DOHH2 (cell line): ENCODE data around the gene POLRMT.

Experiments used
- H3F3A ChIP-seq: fragments of 200-600 bp; sonication (generic), shearing (Covaris generic); 2 replicates; pipeline ENCODE4 v1.6.0; 2016; ENCODE audit warnings: antibody characterized with exemption, mild to moderate bottlenecking; ENCODE audit not compliant: control insufficient read depth, insufficient read depth
- H3K27ac ChIP-seq: fragments of 200-600 bp; sonication (generic); 2 replicates; pipeline ENCODE4 v1.5.1; 2014; ENCODE audit warnings: low read depth, mild to moderate bottlenecking, low read length, moderate library complexity
- H3K27me3 ChIP-seq: fragments of 200-600 bp; sonication (generic); 2 replicates; pipeline ENCODE4 v1.6.1; 2014; ENCODE audit warnings: mild to moderate bottlenecking, low read length, mixed read lengths; ENCODE audit not compliant: control insufficient read depth
- H3K36me3 ChIP-seq: fragments of 200-600 bp; sonication (generic); 2 replicates; pipeline ENCODE4 v1.6.1; 2014; ENCODE audit warnings: mild to moderate bottlenecking, low read length, moderate library complexity, mixed read lengths; ENCODE audit not compliant: control insufficient read depth
- H3K4me1 ChIP-seq: fragments of 200-600 bp; sonication (generic); 2 replicates; pipeline ENCODE4 v1.6.1; 2014; ENCODE audit warnings: mild to moderate bottlenecking, low read length, mixed read lengths; ENCODE audit not compliant: control insufficient read depth
- H3K4me2 ChIP-seq: fragments of 200-600 bp; sonication (generic); 2 replicates; pipeline ENCODE4 v1.6.0; 2014; ENCODE audit warnings: mild to moderate bottlenecking, low read length, moderate library complexity
- H3K4me3 ChIP-seq: fragments of 200-600 bp; sonication (generic); 2 replicates; pipeline ENCODE4 v1.5.1; 2014; ENCODE audit warnings: mild to moderate bottlenecking, low read length, mixed read lengths
- H3K79me2 ChIP-seq: fragments of 200-600 bp; sonication (generic); 2 replicates; pipeline ENCODE4 v1.6.1; 2014; ENCODE audit warnings: mild to moderate bottlenecking, low read length, mixed read lengths; ENCODE audit not compliant: control insufficient read depth
- H3K9me2 ChIP-seq: fragments of 200-600 bp; sonication (generic); replicated peaks from 2 replicates; pipeline ENCODE4 v1.6.1; 2014; ENCODE audit warnings: mild to moderate bottlenecking, low read length, mixed read lengths; ENCODE audit not compliant: control insufficient read depth
- H3K9me3 ChIP-seq: fragments of 200-600 bp; sonication (generic); 2 replicates; pipeline ENCODE4 v1.6.1; 2014; ENCODE audit warnings: antibody characterized with exemption, low read length, mixed read lengths; ENCODE audit not compliant: control insufficient read depth, insufficient read depth
- H4K20me1 ChIP-seq: fragments of 200-600 bp; sonication (generic); 2 replicates; pipeline ENCODE4 v1.6.0; 2014; ENCODE audit warnings: low read depth, mild to moderate bottlenecking, antibody characterized with exemption, low read length, moderate library complexity; ENCODE audit not compliant: control insufficient read depth, insufficient read depth
- CTCF ChIP-seq: fragments of 200-600 bp; sonication (generic); IDR thresholded peaks from one replicate; pipeline ENCODE4 v1.5.1; 2014; ENCODE audit warnings: antibody characterized with exemption, mild to moderate bottlenecking, low read depth, low read length; ENCODE audit not compliant: poor library complexity, severe bottlenecking
- EZH2phosphoT487 ChIP-seq: fragments of 200-600 bp; sonication (generic); IDR thresholded peaks from 2 replicates; pipeline ENCODE4 v1.6.1; 2017; ENCODE audit warnings: borderline replicate concordance, mild to moderate bottlenecking, antibody characterized with exemption, low read length, moderate library complexity, mixed read lengths

Gene POLRMT

GRCh38 chr19:597406-598315 is 35.7 kb downstream of the POLRMT start:
- Histone ChIP-seq H3K79me2 (no peaks in the 10 kb centered on the region), H3K4me2 (no peak overlapping the region), H3K9me2 (no peaks in the 10 kb centered on the region), H3K27me3 (no peaks in the 10 kb centered on the region), H3K4me3 (no peak overlapping the region), H4K20me1 (no peaks in the 10 kb centered on the region), H3K27ac (no peak overlapping the region), H3K9me3 (no peaks in the 10 kb centered on the region), H3K36me3 (no peaks in the 10 kb centered on the region), H3K4me1 (no peaks in the 10 kb centered on the region), H3F3A (no peaks in the 10 kb centered on the region)
- TF ChIP-seq CTCF (no peak), EZH2phosphoT487 (no peak)

- Histone ChIP-seq H3K27me3 (peaks cover 1% of the 10 kb centered on the region), H3K36me3 (no peaks in the 10 kb centered on the region), H3F3A (no peaks in the 10 kb centered on the region), H3K27ac (no peak overlapping the region), H3K9me2 (no peaks in the 10 kb centered on the region), H4K20me1 (0 out of 2 replicates have a peak, but pooled peaks cover under 1% of the 10 kb centered on the region), H3K4me2 (no peak overlapping the region), H3K4me1 (no peaks in the 10 kb centered on the region), H3K4me3 (no peak overlapping the region), H3K9me3 (no peaks in the 10 kb centered on the region), H3K79me2 (no peaks in the 10 kb centered on the region)
- TF ChIP-seq EZH2phosphoT487 (no peak), CTCF (no peak)
Measured at GRCh38 chr19:596263-596655, 37.1 kb downstream of the POLRMT start.

GRCh38 chr19:595326-596262 is 37.7 kb downstream of the POLRMT start:
- H3K27ac ChIP-seq, result no peak overlapping the region
- no peaks in the 10 kb centered on the region for H3F3A ChIP-seq
- H3K36me3 ChIP-seq, result no peaks in the 10 kb centered on the region
- peaks cover 4% of the 10 kb centered on the region for H3K27me3 ChIP-seq
- no peaks in the 10 kb centered on the region for H3K9me3 ChIP-seq
- no peak overlapping the region for H3K4me2 ChIP-seq
- no peaks in the 10 kb centered on the region for H3K4me1 ChIP-seq
- TF ChIP-seq CTCF (no peak), EZH2phosphoT487 (no peak)
- no peaks in the 10 kb centered on the region for H3K9me2 ChIP-seq
- no peaks in the 10 kb centered on the region for H3K79me2 ChIP-seq
- H4K20me1 ChIP-seq, result 0 out of 2 replicates have a peak, but pooled peaks cover 3% of the 10 kb centered on the region
- H3K4me3 ChIP-seq, result no peak overlapping the region
